Measurements from ENCODE around the gene GORAB. TPM values are rescaled to one million over a fixed set of nuclear protein-coding genes. Genes with fewer than 3 reads are reported as not detected.

GORAB gene
- total RNA-seq, 1 donor from 2014 or later, result 6.1 TPM

- no peak overlapping the region for H3K4me3 ChIP-seq (ENCODE audit: low read depth, low read length)
- no peak for FAIRE-seq
Observed at GRCh38 chr1:170592591-170593111, 60.7 kb downstream of the GORAB start.

GRCh38 chr1:170593173-170594011 lies 61.4 kb downstream of the GORAB start:
- H3K36me3 ChIP-seq (ENCODE audit: control insufficient read depth, insufficient read depth, low read length), result no peaks in the 10 kb centered on the region
- DNase-seq (ENCODE audit: low read depth) (no peak), FAIRE-seq (no peak)
- no peak for TF ChIP-seq CTCF (IDR thresholded peaks at IDR 0.05; ENCODE audit: insufficient read depth, low read length, severe bottlenecking)
- no peaks in the 10 kb centered on the region for H3K27me3 ChIP-seq (ENCODE audit: control insufficient read depth, insufficient read depth, low read length)
- H3K4me3 ChIP-seq (ENCODE audit: low read depth, low read length), result no peak overlapping the region

More at GRCh38 chr1:170592591-170593111, 60.7 kb downstream of the GORAB start:
- Histone ChIP-seq H3K27me3 (ENCODE audit: control insufficient read depth, insufficient read depth, low read length) (no peaks in the 10 kb centered on the region), H3K36me3 (ENCODE audit: control insufficient read depth, insufficient read depth, low read length) (no peaks in the 10 kb centered on the region)
- DNase-seq (ENCODE audit: low read depth), result no peak
- TF ChIP-seq CTCF (IDR thresholded peaks at IDR 0.05; ENCODE audit: insufficient read depth, low read length, severe bottlenecking), result no peak

- TF ChIP-seq CTCF (IDR thresholded peaks at IDR 0.05; ENCODE audit: insufficient read depth, low read length, severe bottlenecking), result no peak
- no peaks in the 10 kb centered on the region for H3K27me3 ChIP-seq (ENCODE audit: control insufficient read depth, insufficient read depth, low read length)
- DNase-seq (ENCODE audit: low read depth) (no peak), FAIRE-seq (peak; percentile 43)
- H3K36me3 ChIP-seq (ENCODE audit: control insufficient read depth, insufficient read depth, low read length), result no peaks in the 10 kb centered on the region
- H3K4me3 ChIP-seq (ENCODE audit: low read depth, low read length), result no peak overlapping the region
Observed at GRCh38 chr1:170594066-170594626, 62.2 kb downstream of the GORAB start.

GRCh38 chr1:170596701-170597100 lies 64.7 kb downstream of the GORAB start:
- Histone ChIP-seq H3K36me3 (ENCODE audit: control insufficient read depth, insufficient read depth, low read length) (no peaks in the 10 kb centered on the region), H3K27me3 (ENCODE audit: control insufficient read depth, insufficient read depth, low read length) (no peaks in the 10 kb centered on the region), H3K4me3 (ENCODE audit: low read depth, low read length) (no peak overlapping the region)
- FAIRE-seq (no peak), DNase-seq (ENCODE audit: low read depth) (peak; percentile 72)
- no peak for TF ChIP-seq CTCF (IDR thresholded peaks at IDR 0.05; ENCODE audit: insufficient read depth, low read length, severe bottlenecking)

- no peak for DNase-seq (ENCODE audit: low read depth)
- Histone ChIP-seq H3K4me3 (ENCODE audit: low read depth, low read length) (no peak overlapping the region), H3K36me3 (ENCODE audit: control insufficient read depth, insufficient read depth, low read length) (no peaks in the 10 kb centered on the region), H3K27me3 (ENCODE audit: control insufficient read depth, insufficient read depth, low read length) (no peaks in the 10 kb centered on the region)
- no peak for TF ChIP-seq CTCF (IDR thresholded peaks at IDR 0.05; ENCODE audit: insufficient read depth, low read length, severe bottlenecking)
- FAIRE-seq, result no peak
Observed at GRCh38 chr1:170598618-170599017, 66.7 kb downstream of the GORAB start.

All from bronchial epithelial cell (primary cell).